ENCODE data around the gene FBXO33.
A peak's percentile ranks its signal among the peaks of the same experiment; 100 is the strongest.

The FBXO33 gene

GRCh38 chr14:39430762-39431415 is 1.3 kb downstream of the FBXO33 start:
- DNase-seq (ENCODE audit: low spot score), result no peak

DNA sequence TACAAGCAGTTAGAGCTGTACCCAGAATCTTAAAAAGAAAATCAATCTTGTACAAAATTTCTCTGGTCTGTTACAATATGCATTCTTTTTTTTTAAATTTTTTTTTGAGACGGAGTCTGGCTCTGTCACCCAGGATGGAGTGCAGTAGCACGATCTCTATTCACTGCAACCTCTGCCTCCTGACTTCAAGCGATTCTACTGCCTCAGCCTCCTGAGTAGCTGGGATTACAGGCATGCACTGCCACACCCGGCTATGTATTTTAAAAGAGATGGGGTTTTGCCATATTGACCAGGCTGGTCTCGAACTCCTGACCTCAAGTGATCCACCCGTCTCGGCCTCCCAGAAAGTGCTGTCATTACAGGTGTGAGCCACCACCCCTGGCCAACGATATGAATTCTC is 4.1 kb downstream of the FBXO33 start:
- DNase-seq (ENCODE audit: low spot score), result no peak

DNA sequence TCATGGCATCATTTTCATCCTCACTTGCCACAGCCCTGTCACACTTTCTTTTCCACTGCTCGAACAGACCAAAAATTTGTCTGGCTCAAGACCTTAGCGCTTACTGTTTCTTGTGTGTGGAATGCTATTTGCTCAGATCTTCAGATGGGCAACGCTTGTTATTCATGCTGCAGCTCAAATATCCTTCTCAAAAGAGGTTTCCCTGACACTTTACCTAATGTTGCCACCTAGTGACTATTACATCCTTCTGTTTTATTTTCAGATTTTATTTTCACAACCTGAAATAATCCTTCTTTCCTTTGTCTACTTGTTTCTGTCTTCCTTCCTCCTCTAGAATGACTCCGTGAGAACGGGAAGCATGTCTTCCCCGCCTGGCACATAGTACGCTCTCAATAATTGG is 5.6 kb downstream of the FBXO33 start:
- DNase-seq (ENCODE audit: low spot score), result no peak

DNA sequence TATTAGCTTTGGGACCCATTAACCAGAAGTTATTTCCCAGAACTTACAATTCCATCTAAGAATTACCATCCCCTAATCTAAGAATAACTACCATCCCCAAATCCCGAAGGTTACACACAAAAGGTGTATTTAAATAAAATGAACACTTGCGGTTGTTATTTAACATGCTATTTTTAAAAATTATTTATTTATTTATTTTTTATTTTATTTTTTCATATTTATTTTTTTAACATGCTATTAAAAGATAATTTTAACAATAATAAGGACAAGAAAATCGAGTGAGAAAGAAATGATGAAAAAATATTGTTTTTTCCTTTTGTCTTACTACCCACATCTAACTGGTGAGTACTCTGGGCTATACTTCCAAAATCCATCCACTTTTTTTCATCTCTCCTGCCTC is 6.3 kb downstream of the FBXO33 start:
- DNase-seq (ENCODE audit: low spot score), result no peak

- no peak for DNase-seq (ENCODE audit: low spot score)
Measured at GRCh38 chr14:39423793-39424192, 8.4 kb downstream of the FBXO33 start.

GRCh38 chr14:39422243-39422642 is 10.0 kb downstream of the FBXO33 start:
- no peak for DNase-seq (ENCODE audit: low spot score)

GRCh38 chr14:39419272-39419671 is 13.0 kb downstream of the FBXO33 start:
- DNase-seq (ENCODE audit: low spot score), result no peak

DNA sequence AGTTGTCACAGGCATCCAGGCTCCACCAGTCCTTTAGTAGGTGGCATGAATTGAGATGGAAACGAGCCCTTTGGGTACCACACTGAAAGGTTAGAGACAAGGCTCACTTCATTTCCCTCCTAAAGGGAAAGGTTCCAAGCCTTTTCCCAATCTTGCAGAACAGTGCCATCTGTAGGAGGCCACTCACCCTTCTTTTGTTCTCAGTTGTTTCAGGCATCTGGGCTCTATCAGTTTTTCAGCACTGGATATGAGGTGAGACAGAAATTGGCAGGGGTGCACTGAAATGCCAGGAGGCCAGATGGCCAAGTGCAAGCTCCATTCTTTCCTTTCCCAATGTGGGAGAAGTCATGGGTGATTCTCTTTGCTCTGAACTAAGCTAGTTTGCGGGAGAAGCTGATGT is 15.2 kb downstream of the FBXO33 start:
- no peak for DNase-seq (ENCODE audit: low spot score)

DNA sequence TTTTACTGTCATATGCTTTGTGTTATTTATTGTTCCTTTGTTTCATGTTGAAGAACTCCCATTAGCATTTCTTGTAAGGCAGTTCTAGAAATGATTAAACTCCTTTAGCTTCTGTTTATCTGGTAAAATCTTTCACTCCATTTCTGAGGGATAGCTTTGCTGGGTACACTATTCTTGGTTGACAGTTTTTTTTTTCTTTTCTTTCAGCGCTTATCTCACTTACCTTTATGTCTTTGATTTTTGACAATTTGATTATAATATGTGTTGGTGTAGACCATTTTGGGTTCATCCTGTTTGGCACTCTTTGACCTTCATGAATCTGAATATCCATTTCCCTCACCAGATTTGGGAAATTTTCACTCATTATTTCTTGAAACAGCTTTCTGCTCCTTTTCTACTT is 16.2 kb downstream of the FBXO33 start:
- no peak for DNase-seq (ENCODE audit: low spot score)

DNA sequence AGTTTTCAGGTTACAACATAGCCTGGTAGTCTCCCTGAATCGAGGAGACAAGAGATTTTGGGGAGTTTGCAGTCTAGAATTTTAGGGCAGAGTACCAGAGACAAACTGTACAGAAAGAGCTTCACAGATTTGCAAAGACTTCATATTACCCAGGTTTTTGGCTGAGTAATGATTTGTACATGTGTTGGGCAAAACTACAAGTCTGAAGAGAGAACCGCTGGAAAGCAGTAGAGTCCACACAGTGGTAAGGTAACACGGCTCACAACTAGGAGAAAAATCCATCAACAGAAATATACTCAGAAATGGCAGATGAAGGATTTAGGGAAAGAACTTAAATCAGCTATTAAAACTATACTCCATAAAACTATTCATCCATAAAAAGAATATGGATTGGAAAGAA is 25.7 kb downstream of the FBXO33 start:
- no peak for DNase-seq (ENCODE audit: low spot score)

DNA sequence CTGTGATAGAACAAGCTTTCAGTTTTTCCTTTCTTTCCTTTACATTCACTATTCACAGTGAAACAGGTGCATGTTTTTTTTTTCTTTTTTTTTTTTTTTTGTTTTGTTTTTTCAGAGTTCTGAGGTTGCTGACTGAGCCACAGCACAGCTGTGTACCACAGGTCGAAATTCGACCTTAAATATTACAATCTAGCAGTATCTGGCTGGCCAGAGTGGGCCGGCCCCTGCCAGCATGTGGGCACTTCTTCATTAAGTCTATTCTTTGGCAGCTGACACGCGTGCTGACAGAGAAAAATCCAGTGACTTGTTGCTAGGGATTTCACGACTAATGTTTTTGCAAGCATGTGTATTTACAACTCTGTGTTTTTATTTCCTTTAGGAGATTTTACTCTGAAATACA is 33.9 kb downstream of the FBXO33 start:
- no peak for DNase-seq (ENCODE audit: low spot score)

DNA sequence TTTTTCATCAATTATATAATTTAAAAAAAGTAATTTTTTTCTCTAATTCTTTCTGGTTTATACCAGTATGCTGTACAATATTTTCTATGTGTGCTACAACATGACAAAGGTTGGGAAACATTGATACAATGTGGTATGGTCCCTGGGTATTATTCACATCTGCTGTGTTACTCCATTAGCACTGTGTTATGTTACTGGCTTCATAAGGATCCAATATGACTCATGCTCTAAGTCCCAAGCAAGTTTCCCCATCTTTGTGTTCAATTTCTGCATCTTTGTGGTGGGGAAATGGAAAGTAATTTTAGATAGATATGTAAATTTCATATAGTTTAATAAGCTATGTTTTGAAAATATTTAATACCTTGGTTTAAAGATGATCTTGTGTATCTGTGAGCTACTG is 35.8 kb downstream of the FBXO33 start:
- no peak for DNase-seq (ENCODE audit: low spot score)

GRCh38 chr14:39395555-39396254 is 36.5 kb downstream of the FBXO33 start:
- no peak for DNase-seq (ENCODE audit: low spot score)

DNA sequence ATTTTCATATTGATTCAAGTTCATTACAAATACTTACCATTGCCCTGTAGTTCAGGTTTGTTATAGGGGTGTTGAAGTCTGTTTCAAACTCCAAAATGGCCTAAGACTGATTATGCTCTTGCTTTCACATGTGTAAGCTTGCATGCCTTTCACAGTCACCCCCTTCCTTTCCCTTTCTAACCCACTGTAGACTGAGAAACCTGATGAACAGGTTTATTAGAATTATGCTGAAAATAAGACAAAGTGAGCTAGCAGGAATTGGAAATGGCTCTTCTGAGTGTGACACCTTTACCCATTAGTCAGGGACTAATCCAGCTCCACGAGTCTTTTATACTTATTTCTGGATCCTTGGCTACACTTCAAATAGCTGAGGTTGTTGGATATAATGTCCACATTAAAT is 38.9 kb downstream of the FBXO33 start:
- DNase-seq (ENCODE audit: low spot score), result no peak

DNA sequence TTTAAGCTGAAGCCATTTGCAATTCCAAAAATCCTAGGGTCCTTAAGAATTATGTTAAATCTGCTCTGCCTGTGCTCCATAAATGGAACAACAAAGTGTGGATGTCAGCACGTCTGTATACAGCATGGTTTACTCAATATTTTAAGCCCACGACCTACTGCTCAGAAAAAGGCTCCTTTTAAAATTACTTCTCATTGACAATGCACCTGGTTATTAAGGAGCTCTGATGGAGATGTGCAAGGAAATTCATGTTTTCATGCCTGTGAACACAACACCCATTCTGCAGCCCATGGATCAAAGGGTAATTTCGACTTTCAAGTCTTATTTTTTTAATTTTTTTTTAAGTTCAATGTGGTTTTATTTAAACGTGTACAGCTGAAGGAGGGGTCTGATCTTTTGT is 48.1 kb downstream of the FBXO33 start:
- DNase-seq (ENCODE audit: low spot score), result no peak

DNA sequence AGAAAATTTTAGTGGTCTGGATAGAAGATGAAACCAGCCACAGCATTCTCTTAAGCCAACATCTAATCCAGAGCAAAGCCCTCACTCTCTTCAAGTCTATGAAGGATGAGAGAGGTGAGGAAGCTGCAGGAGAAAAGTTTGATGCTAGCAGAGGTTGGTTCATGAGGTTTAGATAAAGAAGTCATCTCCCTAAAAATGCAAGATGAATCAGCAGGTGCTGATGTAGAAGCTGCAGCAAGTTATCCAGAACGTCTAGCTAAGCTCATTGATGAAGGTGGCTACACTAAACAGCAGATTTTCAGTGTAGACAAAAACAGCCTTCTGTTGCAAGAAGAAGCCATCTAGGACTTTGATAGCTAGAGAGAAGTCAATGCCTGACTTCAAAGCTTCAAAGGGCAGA is 48.5 kb downstream of the FBXO33 start:
- no peak for DNase-seq (ENCODE audit: low spot score)

DNA sequence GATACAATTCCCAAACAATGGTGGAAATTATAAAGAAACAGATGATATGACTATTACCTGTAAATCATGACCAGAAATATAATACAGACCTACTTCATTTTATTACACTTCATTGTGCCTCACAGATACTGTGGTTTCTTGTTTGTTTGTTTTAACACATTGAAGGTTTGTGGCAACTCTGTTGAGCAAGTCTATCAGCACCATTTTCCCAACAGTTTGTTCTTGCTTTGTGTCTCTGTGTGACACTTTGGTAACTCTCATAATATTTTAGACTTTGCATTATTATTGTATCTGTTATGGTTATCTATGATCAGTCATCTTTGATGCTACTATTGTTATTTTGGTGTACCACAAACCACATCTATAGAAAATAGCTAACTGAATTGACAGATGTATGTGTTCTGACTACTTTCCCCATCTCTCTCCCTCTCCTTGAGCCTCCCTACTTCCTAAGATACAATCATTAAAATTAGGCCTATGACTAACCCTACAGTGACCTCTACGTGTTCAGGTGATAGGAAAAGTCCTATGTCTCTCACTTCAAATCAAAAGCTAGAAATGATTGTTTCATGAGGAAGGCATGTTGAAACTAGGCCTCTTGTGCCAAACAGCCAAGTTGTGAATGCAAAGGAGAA is 49.1 kb downstream of the FBXO33 start:
- no peak for DNase-seq (ENCODE audit: low spot score)

GRCh38 chr14:39382463-39382862 is 49.8 kb downstream of the FBXO33 start:
- no peak for DNase-seq (ENCODE audit: low spot score)

- peak; percentile 52 for DNase-seq (ENCODE audit: low spot score)
Measured at GRCh38 chr14:39381366-39381765, 50.9 kb downstream of the FBXO33 start.

DNA sequence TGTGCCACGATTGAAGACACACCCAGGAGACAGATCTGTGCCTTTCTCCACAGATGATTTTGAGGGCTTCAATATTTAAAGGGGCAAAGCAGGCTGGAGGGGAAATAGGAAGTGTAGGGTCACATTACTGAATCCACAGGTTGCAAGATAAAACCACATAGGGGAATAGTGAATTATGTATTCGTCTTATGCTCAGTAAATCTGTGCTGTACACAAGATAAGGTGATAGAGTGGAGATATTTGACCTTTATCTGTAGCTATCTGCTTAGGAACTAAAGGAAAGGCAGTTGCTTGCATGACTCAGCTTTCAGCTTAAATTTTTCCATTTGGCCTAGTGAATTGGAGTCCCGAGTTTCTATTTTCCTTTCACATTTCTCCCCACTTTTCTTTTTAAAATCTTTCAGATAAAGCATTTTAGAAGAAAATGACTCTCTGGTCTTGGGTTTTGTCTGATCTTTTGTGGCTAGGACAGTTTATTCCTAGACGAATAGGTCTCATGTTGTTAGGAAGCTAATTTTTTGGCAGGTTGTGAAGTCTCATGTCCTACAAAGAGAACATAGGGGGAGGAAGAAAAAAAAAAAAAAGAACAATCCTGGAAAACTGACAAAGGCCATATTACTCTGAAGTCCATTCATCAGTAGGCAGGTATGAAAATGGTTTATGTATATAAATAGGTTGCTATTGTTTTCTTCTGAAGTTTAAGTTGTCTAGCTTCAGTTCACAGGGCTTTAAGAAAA is 55.4 kb downstream of the FBXO33 start:
- no peak for DNase-seq (ENCODE audit: low spot score)

DNA sequence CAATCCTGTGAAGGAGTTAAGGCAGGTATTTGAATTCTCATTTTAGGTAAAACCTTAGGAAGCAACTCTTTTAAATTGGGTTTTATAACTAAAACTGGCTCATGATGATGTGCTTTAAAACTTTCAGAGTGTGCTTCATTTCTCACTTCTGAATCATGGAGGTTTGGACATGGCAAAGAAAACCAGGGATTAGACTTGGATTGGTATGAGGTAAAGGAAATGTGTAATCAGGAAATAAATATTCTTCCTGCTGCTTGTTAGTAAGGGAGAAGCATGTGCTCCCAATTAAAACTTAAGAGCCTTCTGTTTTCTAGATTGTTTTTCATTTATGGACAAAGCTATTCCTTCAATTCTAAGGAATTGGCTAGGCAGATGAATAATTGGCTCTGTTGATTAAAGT is 57.4 kb downstream of the FBXO33 start:
- DNase-seq (ENCODE audit: low spot score), result no peak

- DNase-seq (ENCODE audit: low spot score), result no peak
Measured at GRCh38 chr14:39372656-39373055, 59.6 kb downstream of the FBXO33 start.

- DNase-seq (ENCODE audit: low spot score), result no peak
Measured at GRCh38 chr14:39370415-39370814, 61.8 kb downstream of the FBXO33 start.
